Fibroblast of skin of right biceps (primary cell): Measurements from ENCODE around the gene TMED6.

Experiments
- DNase-seq: peaks from one replicate; pipeline ENCODE4 v3.0.0-alpha.2; 2013

The TMED6 gene

GRCh38 chr16:69322343-69322742, 29.2 kb downstream of the TMED6 start:
- no peak for DNase-seq

DNA sequence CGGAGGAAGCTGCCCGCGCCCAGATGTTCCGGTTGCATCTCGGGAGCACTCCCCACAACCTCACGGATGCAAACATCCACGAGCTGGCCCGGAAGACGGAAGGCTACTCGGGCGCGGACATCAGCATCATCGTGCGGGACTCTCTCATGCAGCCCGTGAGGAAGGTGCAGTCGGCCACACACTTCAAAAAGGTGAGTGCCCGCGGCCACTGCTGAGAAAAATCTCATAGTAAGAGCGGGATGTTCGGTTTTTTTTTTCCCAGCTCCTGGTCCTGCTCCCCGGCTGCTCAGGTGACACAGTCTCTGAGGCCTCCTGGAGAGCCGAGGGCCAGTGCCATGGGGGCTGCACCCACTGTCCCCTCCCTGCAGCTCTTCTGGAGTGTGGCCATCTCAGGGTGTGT, 30.5 kb downstream of the TMED6 start:
- DNase-seq = no peak

DNA sequence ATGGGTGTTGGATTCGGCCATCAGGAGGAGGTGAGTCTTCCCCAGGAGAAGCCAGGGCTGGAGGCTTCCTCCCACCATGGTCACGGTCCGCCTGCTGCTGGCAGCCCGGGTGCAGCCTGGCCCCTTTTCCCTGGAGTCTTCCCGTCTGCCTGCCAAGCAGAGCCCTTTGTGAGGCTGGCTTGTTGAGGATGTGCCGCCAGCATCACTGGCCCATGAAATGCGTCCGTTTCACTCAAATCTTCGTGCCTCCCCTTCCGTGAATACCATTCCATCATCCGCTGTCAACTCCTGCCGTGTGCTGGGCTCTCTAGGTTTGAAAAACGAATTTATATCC, 30.9 kb downstream of the TMED6 start:
- DNase-seq = no peak

DNA sequence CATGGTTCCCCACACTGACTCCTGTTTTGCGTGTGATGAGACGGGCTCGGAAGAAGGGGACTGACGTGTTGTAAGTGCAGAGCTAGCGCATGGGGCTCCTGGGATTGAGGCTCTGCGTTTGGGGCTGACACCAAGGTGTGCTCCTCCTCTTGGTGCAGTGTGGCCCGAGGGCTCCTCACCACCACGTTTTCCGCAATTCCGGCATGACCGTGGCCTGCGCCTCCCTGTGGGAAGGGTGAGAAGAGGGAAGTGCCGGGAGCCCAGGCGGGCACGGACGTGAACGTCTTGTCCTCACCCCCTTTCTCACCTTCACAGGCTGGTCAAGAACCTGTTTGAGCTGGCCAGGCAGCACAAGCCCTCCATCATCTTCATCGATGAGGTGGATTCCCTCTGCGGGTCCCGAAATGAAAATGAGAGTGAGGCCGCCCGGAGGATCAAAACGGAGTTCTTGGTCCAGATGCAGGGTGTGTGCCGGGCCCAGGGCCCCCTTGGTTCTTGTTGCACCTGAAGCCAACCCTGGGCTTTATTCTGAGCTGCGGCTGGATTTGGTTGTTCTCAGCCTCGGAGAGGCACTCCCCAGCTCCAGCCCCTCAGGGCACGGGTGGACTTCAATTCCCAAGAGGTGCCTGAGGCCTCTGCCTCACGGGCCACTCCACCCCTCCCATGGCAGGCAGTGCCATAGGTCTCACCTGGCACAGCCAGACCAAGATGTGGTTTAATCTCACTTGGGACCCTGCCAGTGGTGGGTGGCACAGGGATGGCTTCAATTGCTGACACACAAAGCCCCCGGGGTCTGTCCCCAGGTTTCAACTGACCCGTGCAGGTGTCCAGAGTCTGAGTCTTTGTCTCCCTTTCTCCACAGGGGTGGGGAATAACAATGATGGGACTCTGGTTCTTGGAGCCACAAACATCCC, 31.5 kb downstream of the TMED6 start:
- no peak for DNase-seq

- no peak for DNase-seq
Measured at GRCh38 chr16:69319381-69319780, 32.2 kb downstream of the TMED6 start.

GRCh38 chr16:69318911-69319289, 32.7 kb downstream of the TMED6 start:
- no peak for DNase-seq

DNA sequence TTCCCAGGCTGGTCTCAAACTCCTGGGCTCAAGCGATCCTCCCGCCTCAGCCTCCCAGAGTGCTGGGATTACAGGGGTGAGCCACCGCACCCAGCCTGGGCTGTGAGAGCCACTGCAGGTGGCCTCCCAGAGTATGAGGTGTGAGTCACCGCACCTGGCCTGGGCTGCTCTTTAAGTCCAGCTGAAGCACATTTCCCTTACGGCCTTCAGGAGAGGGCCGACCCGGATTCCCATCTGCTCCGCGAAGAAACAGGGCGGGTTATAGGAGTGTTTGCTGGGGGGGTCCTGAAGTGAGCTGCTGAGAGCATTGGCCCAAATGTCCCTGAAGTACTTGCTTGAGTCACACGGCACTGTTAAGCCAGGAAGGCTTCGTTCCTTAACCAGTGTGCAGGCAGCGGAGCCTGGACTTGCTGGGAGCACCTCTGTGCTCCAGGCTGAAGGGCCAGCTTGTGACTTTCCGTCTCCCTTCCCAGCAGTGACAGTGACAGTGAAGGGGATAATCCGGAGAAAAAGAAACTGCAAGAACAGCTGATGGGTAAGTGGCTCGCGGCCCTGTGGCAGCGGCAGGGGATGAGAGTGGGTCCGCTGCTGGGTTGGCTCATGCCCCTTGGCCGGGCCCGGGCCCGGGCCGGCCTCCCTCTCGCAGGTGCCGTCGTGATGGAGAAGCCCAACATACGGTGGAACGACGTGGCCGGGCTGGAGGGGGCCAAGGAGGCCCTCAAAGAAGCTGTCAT, 33.2 kb downstream of the TMED6 start:
- DNase-seq = no peak

DNA sequence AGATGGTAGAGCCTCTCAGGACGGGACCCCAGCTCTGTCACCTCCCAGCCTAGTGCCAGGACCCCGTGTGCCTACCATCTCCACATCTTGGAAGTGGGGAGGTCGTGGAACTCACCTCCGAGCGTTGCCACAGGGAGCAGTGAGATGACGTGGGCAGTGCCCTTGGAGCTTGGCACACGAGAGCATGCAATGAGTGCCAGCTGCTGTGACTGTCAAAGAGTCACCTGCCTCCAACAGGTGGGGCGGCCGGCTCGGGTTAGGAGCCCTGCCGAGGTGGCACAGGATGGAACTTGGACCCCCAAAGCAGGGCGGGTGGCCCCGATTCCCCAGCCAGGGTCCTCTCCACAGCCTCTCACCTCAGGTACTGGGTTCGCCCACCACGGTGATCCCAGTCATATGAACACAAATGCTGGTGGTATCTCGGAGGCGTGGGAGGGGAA, 35.0 kb downstream of the TMED6 start:
- DNase-seq = no peak

DNA sequence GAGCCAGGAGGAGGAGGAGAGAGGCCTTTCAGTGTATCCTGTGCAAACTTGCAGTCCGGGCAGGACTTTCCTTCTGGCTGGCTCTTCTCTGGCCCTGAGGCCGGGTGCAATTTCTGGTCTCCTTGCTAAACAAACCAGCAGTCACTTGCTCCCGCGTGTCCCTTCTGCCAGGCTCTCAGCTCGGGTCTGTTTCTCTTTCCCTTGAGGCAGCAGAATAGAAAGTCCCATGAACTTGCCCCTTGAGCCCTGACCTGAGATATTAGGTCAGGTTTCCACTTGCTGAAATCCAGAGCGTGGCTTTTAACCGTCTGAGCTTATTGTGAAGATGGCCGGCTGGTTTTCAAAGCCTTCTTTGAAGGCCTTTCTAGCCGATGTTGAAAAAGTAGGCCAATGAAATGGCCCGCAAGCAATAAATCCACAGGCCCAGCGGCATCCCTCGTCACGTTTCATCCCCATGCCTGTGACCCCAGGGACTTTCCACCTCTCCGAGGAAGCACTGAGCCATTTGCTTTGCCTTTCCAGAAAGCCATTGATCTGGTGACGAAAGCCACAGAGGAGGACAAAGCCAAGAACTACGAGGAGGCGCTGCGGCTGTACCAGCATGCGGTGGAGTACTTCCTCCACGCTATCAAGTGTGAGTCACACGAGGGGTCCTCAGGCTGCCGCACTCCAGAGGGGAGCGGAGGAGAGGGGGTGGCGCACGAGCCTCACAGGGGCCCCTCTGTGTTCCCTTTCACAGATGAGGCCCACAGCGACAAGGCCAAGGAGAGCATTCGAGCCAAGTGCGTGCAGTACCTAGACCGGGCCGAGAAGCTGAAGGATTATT, 35.9 kb downstream of the TMED6 start:
- DNase-seq = no peak

GRCh38 chr16:69314534-69314933, 37.1 kb downstream of the TMED6 start:
- DNase-seq = no peak

DNA sequence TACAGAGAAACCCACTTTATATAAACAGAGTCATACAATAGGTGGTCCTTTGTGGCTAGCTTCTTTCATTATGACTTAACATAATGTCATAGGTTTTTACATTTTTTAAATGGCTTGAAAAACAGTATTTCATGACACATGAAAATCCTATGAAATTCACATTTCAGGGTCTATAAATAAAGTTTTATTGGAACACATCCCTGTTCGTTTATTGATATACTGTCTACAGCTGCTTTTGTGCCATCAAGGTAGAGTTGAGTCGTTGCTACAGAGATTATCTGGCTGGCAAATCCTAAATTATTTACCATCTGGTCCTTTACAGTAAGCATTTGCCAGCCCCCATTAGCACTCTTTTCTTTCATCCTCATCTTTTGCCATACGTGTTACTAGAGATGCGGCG, 38.1 kb downstream of the TMED6 start:
- DNase-seq = no peak

DNA sequence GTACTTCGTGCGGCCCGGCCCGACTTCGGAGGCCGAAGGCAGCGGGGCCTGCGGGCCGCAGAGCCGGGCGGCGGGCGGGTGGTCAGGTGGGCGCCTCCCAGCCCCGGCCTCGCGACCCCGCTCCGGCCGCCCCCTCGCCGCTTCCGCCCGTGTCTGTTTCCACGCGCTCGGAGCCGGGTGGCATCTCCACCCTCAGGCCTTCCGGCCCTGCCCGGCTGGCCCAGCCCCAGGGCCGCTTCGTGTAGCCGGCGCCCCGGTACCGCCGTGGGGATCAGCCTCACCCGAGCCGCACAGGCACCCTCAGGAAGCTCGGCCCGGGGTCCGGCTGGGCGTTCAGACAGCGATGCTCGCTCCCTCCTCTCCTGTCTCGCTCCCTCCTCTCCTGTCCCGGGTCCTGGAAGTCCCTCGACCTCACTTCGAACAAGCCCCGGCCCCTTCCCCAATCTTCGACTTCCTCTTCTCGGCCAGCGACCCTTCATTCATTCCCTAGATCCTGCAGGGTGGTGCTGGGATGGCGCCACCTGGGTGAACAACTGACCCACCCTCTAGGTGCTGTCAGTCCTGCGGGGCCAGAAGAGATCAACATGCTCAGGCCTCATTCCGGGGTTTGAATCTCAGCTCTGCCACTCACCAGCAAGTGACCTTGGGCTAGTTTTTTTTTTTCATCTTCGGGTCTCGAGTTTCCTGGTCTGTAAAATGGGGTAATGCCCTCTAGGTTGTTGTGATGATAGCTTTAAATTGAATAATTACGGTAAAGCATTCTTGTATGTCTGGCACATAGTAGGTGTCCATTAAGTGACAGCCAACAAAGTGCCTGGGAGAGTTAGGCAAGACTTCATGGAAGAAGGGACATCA, 39.8 kb downstream of the TMED6 start:
- DNase-seq = peak; percentile 26

GRCh38 chr16:69310653-69311532, 40.7 kb downstream of the TMED6 start, which contains the start of gene VPS4A:
VPS4A (plus strand) TSS chr16:69311350; CDS start chr16:69311512, 162 bp downstream.
- peak; percentile 96 for DNase-seq

DNA sequence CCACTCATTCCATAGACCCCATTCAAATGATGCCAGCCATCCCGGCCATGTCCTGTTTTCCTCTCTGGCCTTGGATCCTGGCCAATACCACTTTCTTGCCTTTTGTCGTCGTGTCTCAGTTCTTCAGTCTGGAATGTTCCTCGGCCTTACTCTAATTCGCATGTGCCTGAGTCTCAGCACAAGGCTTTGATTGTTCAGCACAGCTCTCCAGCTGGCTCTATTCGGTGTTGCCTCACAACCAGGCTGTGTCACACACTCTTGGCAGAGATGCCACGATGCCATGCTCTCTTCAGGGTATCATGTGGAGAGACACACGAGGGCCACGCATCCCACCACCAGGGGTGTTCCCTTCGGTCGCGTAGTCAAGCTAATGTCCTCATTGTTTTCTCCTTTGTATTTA, 42.3 kb downstream of the TMED6 start:
- no peak for DNase-seq

- no peak for DNase-seq
Measured at GRCh38 chr16:69307856-69308255, 43.7 kb downstream of the TMED6 start.

DNA sequence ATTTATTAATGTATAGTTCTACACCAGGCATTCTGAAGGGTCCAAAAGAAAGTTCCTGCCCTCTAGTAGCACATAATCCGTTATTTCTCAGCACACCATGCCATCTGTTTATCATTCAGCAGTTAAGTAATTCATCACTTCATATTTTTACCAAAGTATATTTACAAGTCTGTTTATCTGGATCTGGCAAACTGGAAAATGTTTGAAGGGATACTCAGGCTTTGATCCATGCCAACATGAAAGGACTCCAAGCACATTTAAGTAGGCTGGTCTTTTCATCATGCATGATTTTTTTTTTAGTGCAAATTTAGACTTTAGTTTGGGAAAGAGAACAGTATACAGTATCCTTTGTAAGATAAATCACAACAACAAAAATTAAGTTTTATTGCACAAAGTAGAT, 44.5 kb downstream of the TMED6 start:
- no peak for DNase-seq

- DNase-seq = no peak
Measured at GRCh38 chr16:69306031-69306430, 45.6 kb downstream of the TMED6 start.

- no peak for DNase-seq
Measured at GRCh38 chr16:69302301-69302700, 49.3 kb downstream of the TMED6 start.

DNA sequence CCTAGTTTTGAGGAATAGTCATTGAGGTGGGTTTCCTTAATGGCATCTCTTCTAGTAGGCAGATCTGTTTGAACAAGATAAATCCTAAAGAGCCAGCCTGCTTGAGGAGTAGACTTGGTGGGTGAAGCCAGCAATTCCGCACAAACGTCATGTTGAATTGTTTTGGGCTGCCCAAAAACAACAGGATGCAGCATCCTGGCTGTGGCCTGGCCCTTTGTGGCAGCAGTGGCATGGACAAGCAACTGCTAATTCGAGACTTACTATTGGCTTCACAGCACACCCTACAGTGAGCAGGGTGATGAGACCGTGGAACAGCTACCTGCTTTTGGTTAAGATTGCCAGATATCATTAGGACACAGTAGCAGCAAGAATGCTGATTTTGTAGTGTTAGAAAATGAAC, 49.7 kb downstream of the TMED6 start:
- DNase-seq = no peak

DNA sequence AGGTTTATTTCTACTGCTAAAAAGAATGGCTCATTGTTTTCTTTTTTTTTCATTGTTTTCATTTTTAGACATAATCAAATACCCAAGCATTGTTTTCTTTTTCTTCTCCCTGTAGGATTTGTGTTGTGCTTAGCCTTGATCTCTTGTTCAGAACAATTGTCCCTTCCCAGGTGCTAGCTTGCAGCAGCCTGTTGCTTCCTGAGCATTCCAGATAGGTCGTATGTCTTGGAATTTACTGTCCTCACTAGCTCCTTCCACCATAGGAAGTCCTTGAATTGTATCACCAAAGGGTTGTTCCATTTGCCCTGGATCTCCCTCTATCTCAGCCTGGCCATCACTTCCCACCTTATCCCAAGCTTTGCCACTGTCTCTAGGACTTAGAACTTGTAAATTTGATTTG, 50.4 kb downstream of the TMED6 start:
- no peak for DNase-seq

DNA sequence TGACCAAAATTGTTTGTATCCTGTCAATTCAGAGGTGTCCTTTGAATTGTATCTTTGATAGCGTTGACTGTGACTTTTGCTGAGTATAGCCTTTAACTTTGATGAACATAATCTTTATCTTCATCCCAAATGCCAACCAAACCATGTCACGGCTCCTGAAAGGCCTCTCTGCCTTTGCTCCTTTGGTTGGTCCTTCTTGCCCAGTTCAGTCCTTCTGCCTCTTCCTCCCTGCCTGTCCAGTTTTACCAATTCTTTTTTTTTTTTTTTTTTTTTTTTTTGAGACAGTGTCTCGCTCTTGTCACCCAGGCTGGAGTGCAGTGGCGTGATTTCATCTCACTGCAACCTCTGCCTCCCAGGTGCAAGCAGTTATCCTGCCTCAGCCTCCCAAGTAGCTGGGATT, 53.3 kb downstream of the TMED6 start:
- DNase-seq = no peak
